Tibial nerve (tissue), 4 donors: ENCODE measurements around the gene MAP2K2. TPM values are rescaled to one million over a fixed set of nuclear protein-coding genes. Genes with fewer than 3 reads are reported as not detected.

Source experiments
- DNase-seq, 2 donors: peaks; one replicate each; pipeline ENCODE4 v3.0.0-alpha.2; 2019; ENCODE audit warnings: low spot score in 2 of 2
- H3K27ac ChIP-seq, 4 donors: fragments of 200-600 bp; sonication (generic) in 3 of 4; one replicate each; pipeline ENCODE4 v1.5.1; 2017 to 2019; ENCODE audit warnings: mild to moderate bottlenecking in 1 of 4
- H3K27me3 ChIP-seq, 2 donors: fragments of 200-600 bp; sonication (generic) in 1 of 2; one replicate each; pipeline versions ENCODE4 v1.5.1 to v1.6.0; 2017 to 2019
- H3K36me3 ChIP-seq, 3 donors: fragments of 200-600 bp; sonication (generic); one replicate each; pipeline ENCODE4 v1.5.1; 2018 to 2019
- H3K4me1 ChIP-seq, 4 donors: fragments of 200-600 bp; sonication (generic) in 3 of 4; one replicate each; pipeline ENCODE4 v1.5.1; 2017 to 2019
- H3K4me3 ChIP-seq, 4 donors: fragments of 200-600 bp; sonication (generic) in 3 of 4; one replicate each; pipeline ENCODE4 v1.5.1; 2017 to 2019; ENCODE audit warnings: mild to moderate bottlenecking in 1 of 4, moderate library complexity in 1 of 4
- H3K9me3 ChIP-seq, 4 donors: fragments of 200-600 bp; sonication (generic) in 3 of 4; one replicate each; pipeline ENCODE4 v1.5.1; 2017 to 2019
- CTCF ChIP-seq, 5 experiments: fragments of 200-600 bp in 3 of 5; fragments of 450-650 bp in 2 of 5; sonication (generic) in 3 of 5; IDR thresholded peaks; one replicate each; pipeline ENCODE4 v1.5.1; 2016 to 2019; ENCODE audit warnings: antibody characterized with exemption in 5 of 5, mild to moderate bottlenecking in 3 of 5, moderate library complexity in 2 of 5
- EP300 ChIP-seq, 2 donors: sonication (generic); formaldehyde crosslinking; IDR thresholded peaks; one replicate each; pipeline ENCODE4 v1.6.1; 2017; ENCODE audit warnings: antibody characterized with exemption in 2 of 2, mild to moderate bottlenecking in 1 of 2
- POLR2A ChIP-seq, 2 donors: fragments of 450-650 bp; IDR thresholded peaks; one replicate each; pipeline ENCODE4 v1.6.1; 2017; ENCODE audit warnings: antibody characterized with exemption in 2 of 2, mild to moderate bottlenecking in 2 of 2, moderate library complexity in 2 of 2
- WGBS, 2 donors: methylation state at CpG; one replicate each; pipeline ENCODE4 v1.1.5; 2018; 5-methylcytosine and 5-hydroxymethylcytosine counted together
- total RNA-seq, 4 donors: library from RNA; depleted of rRNA; stranded (reverse); fragments of >200 nt; gene quantifications; one replicate each; pipeline ENCODE4 v1.1.0, GENCODE V29; 2016

Gene MAP2K2
- total RNA-seq, 4 donors from 2014 or later: 36.9 to 128 (median 75.0) TPM

- DNase-seq: peak; percentile 85 to 91
- Histone ChIP-seq H3K4me3 (peak overlapping the region; percentile 93 to 100 (median 96)), H3K9me3 (no peaks in the 10 kb centered on the region), H3K27me3 (no peaks in the 10 kb centered on the region), H3K27ac (peak overlapping the region; percentile 88 to 100 (median 94)), H3K4me1 (peaks cover 0 to 55% (median 44%) of the 10 kb centered on the region in 4 donors), H3K36me3 (no peaks in the 10 kb centered on the region)
- TF ChIP-seq CTCF (IDR thresholded peaks at IDR 0.05): peak in 1 of 5 experiments; percentile 40
- TF ChIP-seq POLR2A (IDR thresholded peaks at IDR 0.05): no peak
- no peak for TF ChIP-seq EP300 (IDR thresholded peaks at IDR 0.05)
- 0 to 2% methylated on average over 9 to 27 of the region's 98 CpGs for WGBS, 2 donors
These were observed 58.3 kb downstream of the MAP2K2 start for GRCh38 chr19:4065430-4066175.

GRCh38 chr19:4064496-4065260, 59.2 kb downstream of the MAP2K2 start:
- no peak for DNase-seq
- no peaks in the 10 kb centered on the region for H3K36me3 ChIP-seq
- peak overlapping the region; percentile 53 to 100 (median 84) for H3K4me3 ChIP-seq
- H3K9me3 ChIP-seq: no peaks in the 10 kb centered on the region
- WGBS, 2 donors: 0% methylated on average over 10 to 21 of the region's 57 CpGs
- no peaks in the 10 kb centered on the region for H3K27me3 ChIP-seq
- peak in 1 of 2 donors; percentile 14 for TF ChIP-seq EP300 (IDR thresholded peaks at IDR 0.05)
- TF ChIP-seq CTCF (IDR thresholded peaks at IDR 0.05): no peak
- peak in 1 of 2 donors; percentile 4 for TF ChIP-seq POLR2A (IDR thresholded peaks at IDR 0.05)
- H3K4me1 ChIP-seq: peaks cover 0 to 64% (median 53%) of the 10 kb centered on the region in 4 donors
- H3K27ac ChIP-seq: peak overlapping the region; percentile 88 to 100 (median 98)

GRCh38 chr19:4064149-4064495, 59.8 kb downstream of the MAP2K2 start:
- no peak for DNase-seq
- 1 to 2% methylated on average over 15 to 24 of the region's 24 CpGs for WGBS, 2 donors
- Histone ChIP-seq H3K36me3 (no peaks in the 10 kb centered on the region), H3K4me1 (peaks cover 0 to 67% (median 58%) of the 10 kb centered on the region in 4 donors), H3K9me3 (no peaks in the 10 kb centered on the region), H3K27me3 (no peaks in the 10 kb centered on the region), H3K27ac (peak overlapping the region; percentile 88 to 100 (median 98)), H3K4me3 (peak overlapping the region; percentile 53 to 100 (median 84))
- TF ChIP-seq CTCF (IDR thresholded peaks at IDR 0.05) (no peak), EP300 (IDR thresholded peaks at IDR 0.05) (peak in 1 of 2 donors; percentile 19), POLR2A (IDR thresholded peaks at IDR 0.05) (no peak)

GRCh38 chr19:4063369-4064148, 60.4 kb downstream of the MAP2K2 start:
- peak overlapping the region; percentile 53 to 100 (median 84) for H3K4me3 ChIP-seq
- no peaks in the 10 kb centered on the region for H3K9me3 ChIP-seq
- no peaks in the 10 kb centered on the region for H3K27me3 ChIP-seq
- TF ChIP-seq POLR2A (IDR thresholded peaks at IDR 0.05) (peak in 1 of 2 donors; percentile 22), CTCF (IDR thresholded peaks at IDR 0.05) (peak in 1 of 5 experiments; percentile 8), EP300 (IDR thresholded peaks at IDR 0.05) (no peak)
- no peak for DNase-seq
- H3K27ac ChIP-seq: peak overlapping the region; percentile 88 to 100 (median 98)
- 16 to 34% methylated on average over 19 to 28 of the region's 31 CpGs for WGBS, 2 donors
- no peaks in the 10 kb centered on the region for H3K36me3 ChIP-seq
- peaks cover 0 to 67% (median 61%) of the 10 kb centered on the region in 4 donors for H3K4me1 ChIP-seq
